MM.1S (cell line): ENCODE measurements around the gene EFR3B.
A peak's percentile ranks its signal among the peaks of the same experiment; 100 is the strongest.

ENCODE experiments used
- DNase-seq: peaks from one replicate; pipeline ENCODE4 v3.0.0-alpha.2; 2015
- H2AFZ ChIP-seq: fragments of 300-600 bp; sonication (generic); 2 replicates; pipeline ENCODE4 v1.6.0; 2016; ENCODE audit warnings: antibody characterized with exemption, low read length
- H3F3A ChIP-seq: fragments of 300-600 bp; sonication (generic); 2 replicates; pipeline ENCODE4 v1.6.1; 2016; ENCODE audit warnings: mild to moderate bottlenecking, antibody characterized with exemption, low read length, moderate library complexity, mixed read lengths; ENCODE audit not compliant: insufficient read depth
- H3K27ac ChIP-seq: fragments of 300-600 bp; sonication (generic); 2 replicates; pipeline ENCODE4 v1.5.1; 2016; ENCODE audit warnings: mild to moderate bottlenecking, low read length
- H3K27me3 ChIP-seq: fragments of 300-600 bp; sonication (generic); replicated peaks from 2 replicates; pipeline ENCODE4 v1.6.0; 2016; ENCODE audit warnings: low read length; ENCODE audit not compliant: insufficient read depth
- H3K36me3 ChIP-seq: fragments of 300-600 bp; sonication (generic); replicated peaks from 2 replicates; pipeline ENCODE4 v1.6.1; 2016; ENCODE audit warnings: mild to moderate bottlenecking, low read length, mixed read lengths; ENCODE audit not compliant: insufficient read depth
- H3K4me1 ChIP-seq: fragments of 300-600 bp; sonication (generic); 2 replicates; pipeline ENCODE4 v1.6.1; 2016; ENCODE audit warnings: low read length, mixed read lengths
- H3K4me2 ChIP-seq: fragments of 300-600 bp; sonication (generic); 2 replicates; pipeline ENCODE4 v1.6.0; 2016; ENCODE audit warnings: low read depth, low read length
- H3K4me3 ChIP-seq: fragments of 300-600 bp; sonication (generic); 2 replicates; pipeline ENCODE4 v1.5.1; 2016; ENCODE audit warnings: low read length, mixed read lengths
- H3K79me2 ChIP-seq: fragments of 300-600 bp; sonication (generic); 2 replicates; pipeline ENCODE4 v1.6.1; 2016; ENCODE audit warnings: mixed run types, low read length, mixed read lengths
- H3K9ac ChIP-seq: fragments of 300-600 bp; sonication (generic); 2 replicates; pipeline ENCODE4 v1.6.1; 2016; ENCODE audit warnings: low read length, mixed read lengths
- H3K9me2 ChIP-seq: fragments of 300-600 bp; sonication (generic); replicated peaks from 2 replicates; pipeline ENCODE4 v1.6.1; 2016; ENCODE audit warnings: mild to moderate bottlenecking, low read length, mixed read lengths; ENCODE audit not compliant: insufficient read depth
- H3K9me3 ChIP-seq: fragments of 300-600 bp; sonication (generic); replicated peaks from 2 replicates; pipeline ENCODE4 v1.6.1; 2016; ENCODE audit warnings: mild to moderate bottlenecking, low read length, mixed read lengths; ENCODE audit not compliant: insufficient read depth
- H4K20me1 ChIP-seq: fragments of 300-600 bp; sonication (generic); 2 replicates; pipeline ENCODE4 v1.6.1; 2016; ENCODE audit warnings: mild to moderate bottlenecking, low read length, moderate library complexity, mixed read lengths; ENCODE audit not compliant: insufficient read depth
- EZH2 ChIP-seq: fragments of 300-600 bp; sonication (generic); optimal IDR thresholded peaks from 2 replicates; pipeline ENCODE3; 2017; ENCODE audit warnings: low read depth, mild to moderate bottlenecking, antibody characterized with exemption, low read length, mixed read lengths
- EZH2phosphoT487 ChIP-seq: fragments of 300-600 bp; sonication (generic); IDR thresholded peaks from 2 replicates; pipeline ENCODE4 v1.6.1; 2018; ENCODE audit warnings: antibody characterized with exemption, low read length
- TF ChIP-seq, protein P1 (sequence below): fragments of 300-600 bp; sonication (generic); IDR thresholded peaks from 2 replicates; pipeline ENCODE4 v1.5.1; 2016; ENCODE audit warnings: antibody characterized with exemption, low read length, mixed read lengths

Gene EFR3B

DNA sequence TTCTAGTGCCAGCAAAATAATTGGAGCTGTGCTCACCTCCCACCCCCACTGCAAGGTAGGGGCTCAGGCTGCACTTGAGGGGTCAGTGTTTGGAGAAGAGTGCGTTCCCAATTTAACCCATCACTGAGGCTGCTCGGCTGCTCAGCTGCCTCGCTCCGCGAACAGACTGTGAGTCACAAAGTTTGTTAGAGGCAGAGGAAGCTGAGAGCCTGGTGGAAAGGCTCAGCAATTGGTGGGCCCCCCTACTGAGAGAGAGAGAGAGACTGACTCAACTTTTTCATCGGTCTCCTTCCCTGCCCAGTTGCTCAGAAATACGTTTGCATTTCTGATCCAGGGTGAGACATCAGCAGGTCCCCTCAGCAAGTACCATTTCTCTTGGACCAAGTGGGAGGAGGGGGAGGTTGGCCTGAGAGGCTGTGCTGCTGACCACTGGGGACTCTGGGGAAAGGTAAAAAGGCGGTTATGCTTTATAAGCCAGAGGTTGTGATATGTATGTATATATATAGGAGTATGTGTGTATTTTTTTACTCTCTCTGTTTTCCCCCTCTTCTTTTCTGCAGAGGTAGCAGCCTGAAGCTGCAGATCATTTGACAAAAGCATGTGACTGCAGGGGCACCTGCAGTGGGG is 1.5 kb downstream of the EFR3B start:
- no peak overlapping the region for H2AFZ ChIP-seq
- H3K27ac ChIP-seq: no peak overlapping the region
- H3K9ac ChIP-seq: no peak overlapping the region
- peaks cover 10% of the 10 kb centered on the region; the same call in 1 of the 2 replicates for H3F3A ChIP-seq
- H3K79me2 ChIP-seq: no peaks in the 10 kb centered on the region
- no peaks in the 10 kb centered on the region for H4K20me1 ChIP-seq
- H3K9me2 ChIP-seq: no peaks in the 10 kb centered on the region
- no peak for DNase-seq
- no peak for TF ChIP-seq EZH2
- TF ChIP-seq, protein P1, sequence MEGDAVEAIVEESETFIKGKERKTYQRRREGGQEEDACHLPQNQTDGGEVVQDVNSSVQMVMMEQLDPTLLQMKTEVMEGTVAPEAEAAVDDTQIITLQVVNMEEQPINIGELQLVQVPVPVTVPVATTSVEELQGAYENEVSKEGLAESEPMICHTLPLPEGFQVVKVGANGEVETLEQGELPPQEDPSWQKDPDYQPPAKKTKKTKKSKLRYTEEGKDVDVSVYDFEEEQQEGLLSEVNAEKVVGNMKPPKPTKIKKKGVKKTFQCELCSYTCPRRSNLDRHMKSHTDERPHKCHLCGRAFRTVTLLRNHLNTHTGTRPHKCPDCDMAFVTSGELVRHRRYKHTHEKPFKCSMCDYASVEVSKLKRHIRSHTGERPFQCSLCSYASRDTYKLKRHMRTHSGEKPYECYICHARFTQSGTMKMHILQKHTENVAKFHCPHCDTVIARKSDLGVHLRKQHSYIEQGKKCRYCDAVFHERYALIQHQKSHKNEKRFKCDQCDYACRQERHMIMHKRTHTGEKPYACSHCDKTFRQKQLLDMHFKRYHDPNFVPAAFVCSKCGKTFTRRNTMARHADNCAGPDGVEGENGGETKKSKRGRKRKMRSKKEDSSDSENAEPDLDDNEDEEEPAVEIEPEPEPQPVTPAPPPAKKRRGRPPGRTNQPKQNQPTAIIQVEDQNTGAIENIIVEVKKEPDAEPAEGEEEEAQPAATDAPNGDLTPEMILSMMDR: no peak
- TF ChIP-seq EZH2phosphoT487: no peak
- no peaks in the 10 kb centered on the region for H3K9me3 ChIP-seq
- H3K4me2 ChIP-seq: peak overlapping the region; percentile 100; the same call in 1 of the 2 replicates
- peak overlapping the region; percentile 80; the same call in 1 of the 2 replicates for H3K4me3 ChIP-seq
- no peaks in the 10 kb centered on the region for H3K36me3 ChIP-seq
- 0 out of 2 replicates have a peak, but pooled peaks cover 5% of the 10 kb centered on the region for H3K4me1 ChIP-seq
- H3K27me3 ChIP-seq: peaks cover 23% of the 10 kb centered on the region

DNA sequence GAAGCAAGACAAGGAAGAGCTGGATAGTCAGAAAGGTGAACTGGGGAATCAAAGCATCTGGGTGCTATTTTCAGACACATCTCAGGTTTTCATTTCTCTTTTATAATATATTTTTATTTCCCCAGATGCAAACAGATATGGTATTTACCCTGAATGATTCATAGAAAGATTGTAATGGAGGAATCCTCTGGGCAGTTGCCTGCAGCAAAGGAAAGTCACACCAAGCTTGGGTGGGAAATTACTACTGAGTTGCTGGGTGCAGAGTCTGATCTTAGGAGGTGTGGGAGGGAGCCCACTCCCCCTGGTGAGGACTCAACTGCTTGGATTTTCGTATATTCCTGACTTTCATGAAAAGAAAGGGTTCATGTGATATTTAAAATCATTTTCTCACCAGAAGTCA is 2.1 kb downstream of the EFR3B start:
- no peak overlapping the region for H3K27ac ChIP-seq

DNA sequence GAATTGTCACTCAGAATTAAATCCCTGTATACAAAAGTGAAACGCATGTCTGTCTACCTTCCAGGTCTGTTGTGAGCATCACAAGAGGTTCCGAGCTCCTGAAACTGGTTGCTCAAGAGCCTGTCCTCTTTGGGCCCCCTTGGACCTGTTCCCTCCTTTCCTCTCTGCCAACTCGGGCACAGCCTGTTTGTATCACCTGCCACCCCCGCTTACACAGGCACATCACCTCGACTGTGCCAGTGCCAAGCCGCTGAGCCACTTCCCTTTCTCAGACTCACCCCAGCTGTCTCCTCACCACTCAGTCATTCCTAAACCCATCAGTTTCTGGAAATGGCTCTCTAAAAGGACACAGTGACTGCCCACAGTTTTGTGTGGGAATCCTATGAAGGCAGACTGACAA is 3.1 kb downstream of the EFR3B start:
- Histone ChIP-seq H3K9me2 (no peaks in the 10 kb centered on the region), H4K20me1 (no peaks in the 10 kb centered on the region), H3K9me3 (no peaks in the 10 kb centered on the region), H3K36me3 (no peaks in the 10 kb centered on the region), H3K4me1 (0 out of 2 replicates have a peak, but pooled peaks cover 5% of the 10 kb centered on the region), H3K9ac (no peak overlapping the region), H3K27ac (no peak overlapping the region), H3F3A (peaks cover 10% of the 10 kb centered on the region; the same call in 1 of the 2 replicates), H3K4me2 (no peak overlapping the region), H2AFZ (no peak overlapping the region), H3K79me2 (no peaks in the 10 kb centered on the region), H3K4me3 (no peak overlapping the region), H3K27me3 (peaks cover 23% of the 10 kb centered on the region)
- no peak for TF ChIP-seq EZH2phosphoT487
- TF ChIP-seq, protein P1: no peak
- no peak for TF ChIP-seq EZH2
- DNase-seq: no peak

More for the DNA sequence above, 2.1 kb downstream of the EFR3B start:
- Histone ChIP-seq H3K4me3 (no peak overlapping the region), H3K9me2 (no peaks in the 10 kb centered on the region), H3F3A (peaks cover 10% of the 10 kb centered on the region; the same call in 1 of the 2 replicates), H4K20me1 (no peaks in the 10 kb centered on the region), H3K4me2 (no peak overlapping the region), H3K9me3 (no peaks in the 10 kb centered on the region), H3K79me2 (no peaks in the 10 kb centered on the region), H3K27me3 (peaks cover 23% of the 10 kb centered on the region), H3K9ac (no peak overlapping the region), H3K4me1 (0 out of 2 replicates have a peak, but pooled peaks cover 5% of the 10 kb centered on the region), H2AFZ (no peak overlapping the region), H3K36me3 (no peaks in the 10 kb centered on the region)
- TF ChIP-seq EZH2 (no peak), EZH2phosphoT487 (no peak)
- TF ChIP-seq, protein P1: no peak
- no peak for DNase-seq
